Testis (tissue), 2 donors: Measurements from ENCODE around the gene ETNPPL.

Source experiments
- CTCF ChIP-seq, 3 experiments: fragments of 450-650 bp in 2 of 3; fragments of 200-600 bp in 1 of 3; sonication (generic) in 1 of 3; IDR thresholded peaks; one replicate each; pipeline ENCODE4 v1.5.1; 2016 to 2019; ENCODE audit warnings: antibody characterized with exemption in 3 of 3, mild to moderate bottlenecking in 2 of 3, moderate library complexity in 1 of 3
- POLR2A ChIP-seq: fragments of 450-650 bp; IDR thresholded peaks from one replicate; pipeline ENCODE4 v1.6.1; 2017; ENCODE audit warnings: antibody characterized with exemption, mild to moderate bottlenecking, moderate library complexity

- TF ChIP-seq POLR2A: no peak
- no peak for TF ChIP-seq CTCF (IDR thresholded peaks at IDR 0.05)
These were observed 30.6 kb upstream of the ETNPPL start for GRCh38 chr4:108793415-108793814.
